ENCODE results near the gene EYS.

GRCh38 chr6:63759605-63760105, 1947.4 kb downstream of the EYS start:
- TF ChIP-seq POLR2AphosphoS5 (IDR thresholded peaks at IDR 0.05; ENCODE audit: borderline replicate concordance, low read depth, low read length) (no peak), EZH2 (IDR thresholded peaks at IDR 0.05) (no peak)

Measured in SK-N-MC (cell line).